ENCODE results near the gene ZNF593. TPM values are rescaled to one million over a fixed set of nuclear protein-coding genes. Genes with fewer than 3 reads are reported as not detected.

Gene ZNF593
- total and polyA plus RNA-seq, 9 of the 15 experiments (the other 6 are each of a cell fraction or from before 2014, with no cell fraction given): 9.8 to 334 (median 48.2) TPM

GRCh38 chr1:26160527-26161414, 8.9 kb upstream of the ZNF593 start:
- CTCF ChIA-PET (ENCODE audit: low intra/inter-chr PET ratio): interaction anchor here (0.6 to 2.6 kb wide), 7 partner anchors 34 to 1229 kb away, joined by 3 to 26 read pairs (median 3); no protein-coding TSS in a partner anchor
- in situ Hi-C loops (cut with MboI): no loop called here
- 43% methylated on average over 18 of the region's 18 CpGs for WGBS (ENCODE audit: insufficient coverage, low coverage, missing lambda C conversion rate)
- H3K9ac ChIP-seq (ENCODE audit: insufficient read depth in 1 of 2, low read depth in 2 of 2, low read length in 2 of 2): peak overlapping the region; percentile 78 to 95
- peak overlapping the region; percentile 87 for H3K4me2 ChIP-seq (ENCODE audit: insufficient read depth, low read length)
- H3K9me1 ChIP-seq (ENCODE audit: control insufficient read depth, insufficient read depth, low read length): no peaks in the 10 kb centered on the region
- H3K4me3 ChIP-seq: peak overlapping the region; percentile 43
- H3K4me1 ChIP-seq (replicated peaks in 1 of 2; ENCODE audit: control insufficient read depth in 2 of 2, insufficient read depth in 2 of 2, low read length in 2 of 2): peaks cover 29 to 63% of the 10 kb centered on the region in 2 experiments
- no TSS peak for BruUV-seq (replicated peaks)
- intact Hi-C loops (cut with micrococcal nuclease): loop anchor here (2.0 kb wide), 1 partner anchor 124 kb away; no protein-coding TSS in a partner anchor
- no peaks in the 10 kb centered on the region for H4K20me1 ChIP-seq (replicated peaks; ENCODE audit: control insufficient read depth, insufficient read depth, low read length)
- POLR2A ChIA-PET: interaction anchor here (0.5 to 1.8 kb wide), 11 partner anchors 9 to 1406 kb away, joined by 3 to 6 read pairs (median 3); partner anchors contain the start of genes PDIK1L and ZNF593
- ATAC-seq (no peak; the same call in 2 of the 3 replicates), DNase-seq (ENCODE audit: extremely low read depth in 1 of 4, low spot score in 3 of 4) (peak in 1 of 4 experiments; percentile 15), FAIRE-seq (peak; percentile 57)
- H3K9me3 ChIP-seq (replicated peaks; ENCODE audit: control insufficient read depth, insufficient read depth, low read depth, low read length): no peaks in the 10 kb centered on the region
- no peaks in the 10 kb centered on the region; the same call in 2 of the 3 replicates for H3K79me2 ChIP-seq (ENCODE audit: control insufficient read depth, insufficient read depth, low read length)
- H3K27me3 ChIP-seq (ENCODE audit: control insufficient read depth in 2 of 2, insufficient read depth in 2 of 2, low read length in 2 of 2): no peaks in the 10 kb centered on the region
- H3K36me3 ChIP-seq (ENCODE audit: control insufficient read depth, insufficient read depth, low read length): no peaks in the 10 kb centered on the region
- H3K27ac ChIP-seq (ENCODE audit: extremely low read depth, low read depth, low read length): peak overlapping the region; percentile 80
- H2AFZ ChIP-seq (ENCODE audit: low read depth, low read length): peak overlapping the region; percentile 90
- TF ChIP-seq DLX4 (CRISPR knock-in tag; IDR thresholded peaks at IDR 0.05) (no peak), NEUROD1 (IDR thresholded peaks at IDR 0.05; ENCODE audit: borderline replicate concordance, low read depth, low read length, partially characterized antibody) (no peak), ZNF143 (CRISPR knock-in tag; IDR thresholded peaks at IDR 0.05) (0 out of 2 replicates have a peak, but pooled peaks have one; percentile 31), RBM17 (IDR thresholded peaks at IDR 0.05; ENCODE audit: borderline replicate concordance, low read depth, low read length) (no peak), ZNF274 (IDR thresholded peaks at IDR 0.05; ENCODE audit: borderline replicate concordance, low read depth, low read length) (no peak), ZNF695 (CRISPR knock-in tag; IDR thresholded peaks at IDR 0.05) (no peak), GTF2E2 (tag; IDR thresholded peaks at IDR 0.05) (no peak), MGA (IDR thresholded peaks at IDR 0.05) (no peak)
